IMR-90 (cell line): ENCODE results near the gene FLACC1. TPM values are rescaled to one million over a fixed set of nuclear protein-coding genes. Genes with fewer than 3 reads are reported as not detected.

ENCODE experiments used
- ATAC-seq: fragments of 200-7000 bp; cut with Tn5 transposase; 2 replicates; pipeline ENCODE4 v1.9.1; 2020; ENCODE audit warnings: low read depth, mild to moderate bottlenecking, moderate library complexity
- BruUV-seq: library from RNA; stranded (reverse); fragments of 400-500 nt; replicated peaks from 2 replicates; lab custom pipeline; 2021; lab: Mats Ljungman, UMichigan
- CTCF ChIA-PET: fragments of 300-600 bp; formaldehyde crosslinking; extraction: SDS; loops from one replicate; lab custom pipeline; 2021; ENCODE audit warnings: antibody characterized with exemption; lab: Yijun Ruan, JAX
- POLR2A ChIA-PET: fragments of 300-600 bp; sonication (Branson Sonifier 250); formaldehyde crosslinking; loops from one replicate; lab custom pipeline; 2022; ENCODE audit warnings: antibody characterized with exemption; ENCODE audit not compliant: unreplicated experiment; lab: Charles Lee
- DNase-seq: peaks from one replicate; pipeline ENCODE4 v3.0.0; 2013
- H2AFZ ChIP-seq: replicated peaks from 2 replicates; pipeline ENCODE3; 2013; ENCODE audit warnings: low read length, mild to moderate bottlenecking; ENCODE audit not compliant: poor library complexity
- H2AK5ac ChIP-seq: 2 replicates; pipeline ENCODE4 v1.6.1; 2013; ENCODE audit warnings: low read depth, low read length, inconsistent platforms
- H2AK9ac ChIP-seq: replicated peaks from 2 replicates; pipeline ENCODE3; 2013; ENCODE audit warnings: mild to moderate bottlenecking, low read depth, low read length, moderate library complexity; ENCODE audit not compliant: poor library complexity
- H2BK120ac ChIP-seq: 2 replicates; pipeline ENCODE4 v1.6.1; 2013; ENCODE audit warnings: low read depth, low read length, inconsistent platforms
- H2BK15ac ChIP-seq: 3 replicates; pipeline ENCODE4 v1.6.1; 2013; ENCODE audit warnings: low read depth, low read length, inconsistent platforms
- H2BK20ac ChIP-seq: 2 replicates; pipeline ENCODE4 v1.6.1; 2013; ENCODE audit warnings: low read depth, mild to moderate bottlenecking, inconsistent platforms, low read length, moderate library complexity
- H2BK5ac ChIP-seq: 2 replicates; pipeline ENCODE4 v1.6.1; 2013; ENCODE audit warnings: mild to moderate bottlenecking, low read depth, low read length, inconsistent platforms; ENCODE audit not compliant: poor library complexity, severe bottlenecking
- H3K14ac ChIP-seq: replicated peaks from 2 replicates; pipeline ENCODE4 v1.6.1; 2013; ENCODE audit warnings: low read depth, low read length, inconsistent platforms
- H3K18ac ChIP-seq: 2 replicates; pipeline ENCODE4 v1.6.1; 2013; ENCODE audit warnings: low read depth, low read length, control low read depth
- H3K23ac ChIP-seq: 2 replicates; pipeline ENCODE4 v1.6.1; 2013; ENCODE audit warnings: low read depth, low read length, inconsistent platforms
- H3K27ac ChIP-seq: 2 replicates; pipeline ENCODE4 v1.5.1; 2013; ENCODE audit warnings: mild to moderate bottlenecking, control low read depth, low read length; ENCODE audit not compliant: insufficient read depth
- H3K27me3 ChIP-seq: 2 replicates; pipeline ENCODE4 v1.6.1; 2013; ENCODE audit warnings: low read length; ENCODE audit not compliant: control insufficient read depth, insufficient read depth
- H3K36me3 ChIP-seq: 2 replicates; pipeline ENCODE4 v1.6.1; 2013; ENCODE audit warnings: low read length, mixed read lengths; ENCODE audit not compliant: control insufficient read depth, insufficient read depth
- H3K4ac ChIP-seq: 2 replicates; pipeline ENCODE4 v1.6.1; 2013; ENCODE audit warnings: low read depth, low read length, inconsistent platforms
- H3K4me1 ChIP-seq: 2 replicates; pipeline ENCODE4 v1.6.1; 2013; ENCODE audit warnings: low read length, mixed read lengths; ENCODE audit not compliant: control insufficient read depth, insufficient read depth
- H3K4me2 ChIP-seq: 2 replicates; pipeline ENCODE4 v1.6.1; 2013; ENCODE audit warnings: low read depth, mild to moderate bottlenecking, control low read depth, low read length, moderate library complexity
- H3K4me3 ChIP-seq: 2 replicates; pipeline ENCODE4 v1.5.1; 2013; ENCODE audit warnings: low read depth, mild to moderate bottlenecking, control low read depth, low read length, moderate library complexity; ENCODE audit not compliant: insufficient read depth
- H3K56ac ChIP-seq: 2 replicates; pipeline ENCODE4 v1.6.1; 2013; ENCODE audit warnings: low read length, inconsistent platforms; ENCODE audit not compliant: insufficient read depth; ENCODE audit errors: extremely low read depth
- H3K79me1 ChIP-seq, 2 experiments: 2 replicates each; pipeline ENCODE4 v1.6.1; 2013; ENCODE audit warnings: low read length in 2 of 2, inconsistent platforms in 1 of 2, low read depth in 1 of 2
- H3K9ac ChIP-seq: 2 replicates; pipeline ENCODE4 v1.6.1; 2013; ENCODE audit warnings: low read depth, low read length, control low read depth
- H3K9me1 ChIP-seq: 2 replicates; pipeline ENCODE4 v1.6.1; 2013; ENCODE audit warnings: low read length, inconsistent platforms; ENCODE audit not compliant: insufficient read depth
- H3K9me3 ChIP-seq: 2 replicates; pipeline ENCODE4 v1.6.1; 2013; ENCODE audit warnings: low read length; ENCODE audit not compliant: control insufficient read depth, insufficient read depth
- H4K20me1 ChIP-seq: 2 replicates; pipeline ENCODE4 v1.6.1; 2013; ENCODE audit warnings: low read length, inconsistent platforms; ENCODE audit not compliant: insufficient read depth
- H4K5ac ChIP-seq: 2 replicates; pipeline ENCODE4 v1.6.1; 2013; ENCODE audit warnings: mild to moderate bottlenecking, low read depth, low read length, control low read depth
- H4K8ac ChIP-seq, 2 experiments: 2 replicates each; pipeline ENCODE4 v1.6.1; 2013; ENCODE audit warnings: low read depth in 2 of 2, low read length in 2 of 2, control low read depth in 1 of 2, inconsistent platforms in 1 of 2
- H4K91ac ChIP-seq: 2 replicates; pipeline ENCODE4 v1.6.1; 2013; ENCODE audit warnings: low read depth, low read length, inconsistent platforms; ENCODE audit not compliant: insufficient read depth
- BHLHE40 ChIP-seq: fragments of 150-350 bp; IDR thresholded peaks from 2 replicates; pipeline ENCODE4 v1.6.1; 2016; ENCODE audit warnings: mild to moderate bottlenecking, low read depth, low read length
- CEBPB ChIP-seq: IDR thresholded peaks from 2 replicates; pipeline ENCODE4 v1.6.1; 2012; ENCODE audit warnings: low read depth, low read length, improper control_type of control experiment
- FOS ChIP-seq: fragments of 150-350 bp; IDR thresholded peaks from 2 replicates; pipeline ENCODE4 v1.6.1; 2016; ENCODE audit warnings: low read depth, low read length
- MAFK ChIP-seq: IDR thresholded peaks from 2 replicates; pipeline ENCODE4 v1.6.1; 2012; ENCODE audit warnings: low read depth, low read length, improper control_type of control experiment
- MAZ ChIP-seq: IDR thresholded peaks from 2 replicates; pipeline ENCODE4 v1.6.1; 2012; ENCODE audit warnings: low read depth, mild to moderate bottlenecking, low read length, improper control_type of control experiment, moderate library complexity, borderline replicate concordance
- POLR2A ChIP-seq: IDR thresholded peaks from 2 replicates; pipeline ENCODE4 v1.6.1; 2012; ENCODE audit warnings: mild to moderate bottlenecking, low read depth, low read length
- RCOR1 ChIP-seq: IDR thresholded peaks from 2 replicates; pipeline ENCODE4 v1.6.1; 2012; ENCODE audit warnings: mild to moderate bottlenecking, low read length, improper control_type of control experiment; ENCODE audit not compliant: insufficient replicate concordance
- SMC3 ChIP-seq: fragments of 150-350 bp; IDR thresholded peaks from 2 replicates; pipeline ENCODE4 v1.6.1; 2016; ENCODE audit warnings: low read depth, mild to moderate bottlenecking, antibody characterized with exemption, low read length, moderate library complexity
- WGBS, 2 experiments: methylation state at CpG; one replicate each; pipeline versions ENCODE4 v1.1.5 to v1.1.7; 2013; ENCODE audit warnings: missing lambda C conversion rate in 2 of 2; ENCODE audit not compliant: insufficient read length in 1 of 2; ENCODE audit errors: extremely low coverage in 2 of 2; 5-methylcytosine and 5-hydroxymethylcytosine counted together
- dilution Hi-C: fragments of 300-500 bp; cut with HindIII; formaldehyde crosslinking; loops from one replicate; pipeline ENCODE4 v1.14.3; 2018; ENCODE audit warnings: low sequenced_read_pairs; ENCODE audit not compliant: unreplicated experiment
- in situ Hi-C: fragments of 300-500 bp; cut with MboI; formaldehyde crosslinking; loops from 3 replicates; pipeline ENCODE4 v1.14.3; 2019; ENCODE audit warnings: low sequenced_read_pairs, inconsistent platforms, mixed read lengths
- intact Hi-C: fragments of 100-400 bp; cut with micrococcal nuclease; formaldehyde crosslinking; loops from 2 replicates; pipeline ENCODE4 v1.10.0; 2022
- polyA plus RNA-seq, 3 experiments: library from polyadenylated mRNA; depleted of rRNA; stranded (reverse); fragments of >200 nt; gene quantifications; 2 replicates each; pipeline ENCODE4 v1.2.3, GENCODE V29; 2012; ENCODE audit warnings: low replicate concordance in 1 of 3
- total RNA-seq: library from RNA; depleted of rRNA; stranded (reverse); fragments of >200 nt; gene quantifications from 2 replicates; pipeline ENCODE4 v1.2.3, GENCODE V29; 2012
- TF ChIP-seq, protein P1 (sequence below): fragments of 150-350 bp; IDR thresholded peaks from 2 replicates; pipeline ENCODE4 v1.6.1; 2016; ENCODE audit warnings: low read depth, mild to moderate bottlenecking, low read length, moderate library complexity, borderline replicate concordance
- TF ChIP-seq, protein P2 (sequence below): conservative IDR thresholded peaks from 2 replicates; pipeline ENCODE4 v1.5.1; 2012; ENCODE audit warnings: mild to moderate bottlenecking, low read depth, low read length, improper control_type of control experiment
- TF ChIP-seq, protein P3 (sequence below): fragments of 150-350 bp; IDR thresholded peaks from 2 replicates; pipeline ENCODE4 v1.6.1; 2017; ENCODE audit warnings: mild to moderate bottlenecking, antibody characterized with exemption, low read length, low read depth

FLACC1 gene
- total and polyA plus RNA-seq, 2 of the 4 experiments (the other 2 are of a cell fraction), result 0.32 to 0.54 TPM

DNA sequence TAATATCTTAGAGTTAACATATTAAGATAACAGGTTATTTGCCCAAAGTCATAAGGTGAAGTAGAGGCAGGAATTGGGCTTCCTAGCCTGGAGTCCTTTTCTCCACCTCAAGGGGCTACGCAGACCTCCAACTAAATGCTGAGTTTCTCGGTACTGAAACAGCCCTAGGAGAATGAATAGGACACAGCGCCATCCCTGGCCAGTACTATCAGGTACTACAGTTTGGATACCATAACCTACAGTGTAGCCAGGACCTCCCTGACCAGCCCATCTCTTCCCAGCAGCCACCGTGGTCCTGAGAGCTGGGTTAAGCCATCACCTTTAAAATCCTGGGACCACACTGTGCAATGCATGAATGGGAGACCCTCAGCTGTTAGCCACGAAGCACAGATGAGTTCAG lies 81.2 kb downstream of the FLACC1 start:
- H4K8ac ChIP-seq, result no peak overlapping the region
- peaks cover 16% of the 10 kb centered on the region for H3K36me3 ChIP-seq
- ChIA-PET POLR2A (no interaction called here), CTCF (no interaction called here)
- H3K18ac ChIP-seq, result no peak overlapping the region
- H3K27me3 ChIP-seq, result no peaks in the 10 kb centered on the region
- H2AK5ac ChIP-seq, result no peak overlapping the region
- no peak overlapping the region for H3K4me3 ChIP-seq
- no peak overlapping the region for H2AK9ac ChIP-seq
- H3K9me1 ChIP-seq, result 0 out of 2 replicates have a peak, but pooled peaks cover 4% of the 10 kb centered on the region
- H3K4me2 ChIP-seq, result no peak overlapping the region
- H2BK120ac ChIP-seq, result no peak overlapping the region
- H3K14ac ChIP-seq, result no peak overlapping the region
- in situ Hi-C loops (no loop called here), dilution Hi-C loops (no loop called here), intact Hi-C loops (no loop called here)
- ATAC-seq (no peak), DNase-seq (no peak)
- no peak overlapping the region for H2BK5ac ChIP-seq
- no TSS peak for BruUV-seq
- H3K27ac ChIP-seq, result no peak overlapping the region
- H3K4ac ChIP-seq, result no peak overlapping the region
- TF ChIP-seq SMC3 (no peak), MAZ (no peak), RCOR1 (no peak), CEBPB (no peak), POLR2A (no peak), FOS (no peak), BHLHE40 (no peak), MAFK (no peak)
- TF ChIP-seq, protein P1, sequence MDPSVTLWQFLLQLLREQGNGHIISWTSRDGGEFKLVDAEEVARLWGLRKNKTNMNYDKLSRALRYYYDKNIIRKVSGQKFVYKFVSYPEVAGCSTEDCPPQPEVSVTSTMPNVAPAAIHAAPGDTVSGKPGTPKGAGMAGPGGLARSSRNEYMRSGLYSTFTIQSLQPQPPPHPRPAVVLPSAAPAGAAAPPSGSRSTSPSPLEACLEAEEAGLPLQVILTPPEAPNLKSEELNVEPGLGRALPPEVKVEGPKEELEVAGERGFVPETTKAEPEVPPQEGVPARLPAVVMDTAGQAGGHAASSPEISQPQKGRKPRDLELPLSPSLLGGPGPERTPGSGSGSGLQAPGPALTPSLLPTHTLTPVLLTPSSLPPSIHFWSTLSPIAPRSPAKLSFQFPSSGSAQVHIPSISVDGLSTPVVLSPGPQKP, result no peak
- TF ChIP-seq, protein P2, sequence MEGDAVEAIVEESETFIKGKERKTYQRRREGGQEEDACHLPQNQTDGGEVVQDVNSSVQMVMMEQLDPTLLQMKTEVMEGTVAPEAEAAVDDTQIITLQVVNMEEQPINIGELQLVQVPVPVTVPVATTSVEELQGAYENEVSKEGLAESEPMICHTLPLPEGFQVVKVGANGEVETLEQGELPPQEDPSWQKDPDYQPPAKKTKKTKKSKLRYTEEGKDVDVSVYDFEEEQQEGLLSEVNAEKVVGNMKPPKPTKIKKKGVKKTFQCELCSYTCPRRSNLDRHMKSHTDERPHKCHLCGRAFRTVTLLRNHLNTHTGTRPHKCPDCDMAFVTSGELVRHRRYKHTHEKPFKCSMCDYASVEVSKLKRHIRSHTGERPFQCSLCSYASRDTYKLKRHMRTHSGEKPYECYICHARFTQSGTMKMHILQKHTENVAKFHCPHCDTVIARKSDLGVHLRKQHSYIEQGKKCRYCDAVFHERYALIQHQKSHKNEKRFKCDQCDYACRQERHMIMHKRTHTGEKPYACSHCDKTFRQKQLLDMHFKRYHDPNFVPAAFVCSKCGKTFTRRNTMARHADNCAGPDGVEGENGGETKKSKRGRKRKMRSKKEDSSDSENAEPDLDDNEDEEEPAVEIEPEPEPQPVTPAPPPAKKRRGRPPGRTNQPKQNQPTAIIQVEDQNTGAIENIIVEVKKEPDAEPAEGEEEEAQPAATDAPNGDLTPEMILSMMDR, result no peak
- TF ChIP-seq, protein P3, sequence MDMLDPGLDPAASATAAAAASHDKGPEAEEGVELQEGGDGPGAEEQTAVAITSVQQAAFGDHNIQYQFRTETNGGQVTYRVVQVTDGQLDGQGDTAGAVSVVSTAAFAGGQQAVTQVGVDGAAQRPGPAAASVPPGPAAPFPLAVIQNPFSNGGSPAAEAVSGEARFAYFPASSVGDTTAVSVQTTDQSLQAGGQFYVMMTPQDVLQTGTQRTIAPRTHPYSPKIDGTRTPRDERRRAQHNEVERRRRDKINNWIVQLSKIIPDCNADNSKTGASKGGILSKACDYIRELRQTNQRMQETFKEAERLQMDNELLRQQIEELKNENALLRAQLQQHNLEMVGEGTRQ, result no peak
- H3K79me1 ChIP-seq, result no peaks in the 10 kb centered on the region
- H3K9me3 ChIP-seq, result no peaks in the 10 kb centered on the region
- H2AFZ ChIP-seq, result no peak overlapping the region
- no peak overlapping the region for H2BK20ac ChIP-seq
- no peaks in the 10 kb centered on the region for H4K20me1 ChIP-seq
- H3K56ac ChIP-seq, result no peak overlapping the region
- no peak overlapping the region for H3K9ac ChIP-seq
- H3K4me1 ChIP-seq, result no peaks in the 10 kb centered on the region
- H4K91ac ChIP-seq, result no peak overlapping the region
- 67% methylated on average over 1 of the region's 5 CpGs; no CpG with 5 or more reads in 1 of the 2 experiments for WGBS, 2 experiments
- no peak overlapping the region for H4K5ac ChIP-seq
- H2BK15ac ChIP-seq, result no peak overlapping the region
- no peak overlapping the region for H3K23ac ChIP-seq
